ENCODE measurements around the gene CYBB.

DNA sequence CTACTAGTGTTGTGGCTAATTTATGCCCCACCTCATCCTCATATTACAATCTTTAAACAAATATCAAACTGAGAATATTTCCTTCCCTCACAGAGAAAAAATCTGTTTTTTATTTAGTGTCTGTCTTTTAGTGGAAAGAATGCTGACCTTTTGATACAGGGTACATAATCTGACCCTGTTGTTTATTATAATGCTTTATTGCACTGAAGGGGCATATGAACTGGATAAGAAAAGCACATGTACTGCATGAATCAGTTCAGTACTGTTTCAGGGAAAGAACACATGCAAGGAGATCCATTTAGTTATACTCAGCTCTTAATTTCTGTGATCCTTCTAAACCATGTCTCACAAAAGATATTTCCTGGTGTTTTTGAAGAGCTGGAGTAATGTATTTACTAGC lies 83.0 kb downstream of the CYBB start:
- no peak for TF ChIP-seq TCF4 (CRISPR knock-in tag; IDR thresholded peaks at IDR 0.05; ENCODE audit: borderline replicate concordance)
- no peak for TF ChIP-seq ZFP3 (CRISPR knock-in tag; IDR thresholded peaks at IDR 0.05)
- TF ChIP-seq RARB (CRISPR knock-in tag; IDR thresholded peaks at IDR 0.05), result no peak
- no peak for TF ChIP-seq TSHZ2 (CRISPR knock-in tag; IDR thresholded peaks at IDR 0.05)
- no peak for TF ChIP-seq ARNTL (CRISPR knock-in tag; IDR thresholded peaks at IDR 0.05; ENCODE audit: borderline replicate concordance, low read depth)
- TF ChIP-seq TOX (CRISPR knock-in tag; IDR thresholded peaks at IDR 0.05; ENCODE audit: borderline replicate concordance), result no peak
- TF ChIP-seq CSDC2 (CRISPR knock-in tag; IDR thresholded peaks at IDR 0.05), result no peak
- TF ChIP-seq ZC3H10 (CRISPR knock-in tag; IDR thresholded peaks at IDR 0.05), result no peak
- no peak for TF ChIP-seq GLIS3 (CRISPR knock-in tag; IDR thresholded peaks at IDR 0.05)
- TF ChIP-seq SNAI2 (CRISPR knock-in tag; IDR thresholded peaks at IDR 0.05), result no peak
- no peak for TF ChIP-seq ZFP30 (CRISPR knock-in tag; IDR thresholded peaks at IDR 0.05)
- no peak for TF ChIP-seq ZNF8 (CRISPR knock-in tag; IDR thresholded peaks at IDR 0.05)
- TF ChIP-seq BACH2 (CRISPR knock-in tag; IDR thresholded peaks at IDR 0.05; ENCODE audit: borderline replicate concordance), result no peak
- TF ChIP-seq PATZ1 (CRISPR knock-in tag; IDR thresholded peaks at IDR 0.05; ENCODE audit: borderline replicate concordance), result no peak
